Measurements from ENCODE around the gene LTB4R2. TPM values are rescaled to one million over a fixed set of nuclear protein-coding genes. Genes with fewer than 3 reads are reported as not detected.

The LTB4R2 gene
- total and polyA plus RNA-seq, 2 of the 8 experiments (the other 6 are each of a cell fraction or from before 2014, with no cell fraction given) = 5.3 to 6.7 TPM

- TF ChIP-seq CHD7 (IDR thresholded peaks at IDR 0.05; ENCODE audit: insufficient replicate concordance, low read length) = no peak
- TF ChIP-seq, protein P1, sequence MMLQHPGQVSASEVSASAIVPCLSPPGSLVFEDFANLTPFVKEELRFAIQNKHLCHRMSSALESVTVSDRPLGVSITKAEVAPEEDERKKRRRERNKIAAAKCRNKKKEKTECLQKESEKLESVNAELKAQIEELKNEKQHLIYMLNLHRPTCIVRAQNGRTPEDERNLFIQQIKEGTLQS (IDR thresholded peaks at IDR 0.05; ENCODE audit: insufficient read depth, low read depth, low read length) = no peak
- no peak for TF ChIP-seq EP300 (IDR thresholded peaks at IDR 0.05; ENCODE audit: borderline replicate concordance in 1 of 2, low read depth in 2 of 2, low read length in 2 of 2)
- no peak for TF ChIP-seq POLR2AphosphoS5 (IDR thresholded peaks at IDR 0.05; ENCODE audit: low read depth, low read length)
- no peak for TF ChIP-seq PHF8 (conservative IDR thresholded peaks at IDR 0.05; ENCODE audit: low read depth, low read length)
- TF ChIP-seq BACH1 (IDR thresholded peaks at IDR 0.05; ENCODE audit: low read length) = no peak
- TF ChIP-seq KDM5A (IDR thresholded peaks at IDR 0.05; ENCODE audit: low read length) = no peak
- TF ChIP-seq TCF12 (IDR thresholded peaks at IDR 0.05; ENCODE audit: low read depth, low read length) = no peak
These were observed 7.4 kb downstream of the LTB4R2 start (continued) for GRCh38 chr14:24317141-24317928.
